GM06990 (cell line): ENCODE results near the gene PLCG2.
"Not testable (repeated sequence)": the region's sequence is repeated elsewhere in the genome, so short reads cannot be mapped to it uniquely, and the experiment has no call there.

Source experiments
- DNase-seq: peaks from one replicate; pipeline ENCODE4 v3.0.0-alpha.2; 2011; ENCODE audit not compliant: insufficient read length; ENCODE audit errors: extremely low read depth
- H3K27me3 ChIP-seq: replicated peaks from 2 replicates; pipeline ENCODE4 v1.6.0; 2011; ENCODE audit warnings: low read length; ENCODE audit not compliant: control insufficient read depth, insufficient read depth
- H3K36me3 ChIP-seq: 2 replicates; pipeline ENCODE4 v1.5.1; 2011; ENCODE audit warnings: low read length; ENCODE audit not compliant: control insufficient read depth, insufficient read depth
- H3K4me3 ChIP-seq: replicated peaks from 2 replicates; pipeline ENCODE4 v1.5.1; 2011; ENCODE audit warnings: low read depth, mild to moderate bottlenecking, control low read depth, low read length
- CTCF ChIP-seq: IDR thresholded peaks from 2 replicates; pipeline ENCODE4 v1.5.1; 2011; ENCODE audit warnings: low read length, control low read depth, mild to moderate bottlenecking, inconsistent platforms; ENCODE audit not compliant: insufficient read depth, poor library complexity, severe bottlenecking

Gene PLCG2

GRCh38 chr16:81740169-81740568 lies 38.9 kb upstream of the PLCG2 start:
- Histone ChIP-seq H3K4me3 (peak overlapping the region; percentile 45), H3K27me3 (no peaks in the 10 kb centered on the region), H3K36me3 (no peaks in the 10 kb centered on the region)
- no peak for TF ChIP-seq CTCF
- peak; percentile 74 for DNase-seq

GRCh38 chr16:81741430-81741770 lies 37.7 kb upstream of the PLCG2 start:
- DNase-seq, H3K27me3 ChIP-seq, H3K4me3 ChIP-seq, H3K36me3 ChIP-seq: not testable (repeated sequence)

- no peak for DNase-seq
- no peak for TF ChIP-seq CTCF
- H3K36me3 ChIP-seq = no peaks in the 10 kb centered on the region
- no peak overlapping the region for H3K4me3 ChIP-seq
- H3K27me3 ChIP-seq = no peaks in the 10 kb centered on the region
These were observed 34.7 kb upstream of the PLCG2 start for GRCh38 chr16:81744385-81744784.

- Histone ChIP-seq H3K36me3 (no peaks in the 10 kb centered on the region), H3K27me3 (no peaks in the 10 kb centered on the region), H3K4me3 (no peak overlapping the region)
- no peak for TF ChIP-seq CTCF
- DNase-seq = no peak
These were observed 34.2 kb upstream of the PLCG2 start for GRCh38 chr16:81744911-81745310.

- TF ChIP-seq CTCF = no peak
- H3K36me3 ChIP-seq = no peaks in the 10 kb centered on the region
- H3K27me3 ChIP-seq = no peaks in the 10 kb centered on the region
- H3K4me3 ChIP-seq = peak overlapping the region; percentile 56
- DNase-seq = peak; percentile 76
These were observed 33.2 kb upstream of the PLCG2 start for GRCh38 chr16:81745704-81746558.

- DNase-seq = no peak
- H3K4me3 ChIP-seq = peak overlapping the region; percentile 56
- H3K36me3 ChIP-seq = no peaks in the 10 kb centered on the region
- H3K27me3 ChIP-seq = no peaks in the 10 kb centered on the region
- TF ChIP-seq CTCF = no peak
These were observed 32.5 kb upstream of the PLCG2 start for GRCh38 chr16:81746566-81746965.
